HCEC 1CT (cell line): ENCODE data around the gene TBC1D17.
A peak's percentile ranks its signal among the peaks of the same experiment; 100 is the strongest.

Source experiments
- DNase-seq: peaks from one replicate; pipeline ENCODE4 v3.0.0-alpha.2; 2017

TBC1D17 gene

DNA sequence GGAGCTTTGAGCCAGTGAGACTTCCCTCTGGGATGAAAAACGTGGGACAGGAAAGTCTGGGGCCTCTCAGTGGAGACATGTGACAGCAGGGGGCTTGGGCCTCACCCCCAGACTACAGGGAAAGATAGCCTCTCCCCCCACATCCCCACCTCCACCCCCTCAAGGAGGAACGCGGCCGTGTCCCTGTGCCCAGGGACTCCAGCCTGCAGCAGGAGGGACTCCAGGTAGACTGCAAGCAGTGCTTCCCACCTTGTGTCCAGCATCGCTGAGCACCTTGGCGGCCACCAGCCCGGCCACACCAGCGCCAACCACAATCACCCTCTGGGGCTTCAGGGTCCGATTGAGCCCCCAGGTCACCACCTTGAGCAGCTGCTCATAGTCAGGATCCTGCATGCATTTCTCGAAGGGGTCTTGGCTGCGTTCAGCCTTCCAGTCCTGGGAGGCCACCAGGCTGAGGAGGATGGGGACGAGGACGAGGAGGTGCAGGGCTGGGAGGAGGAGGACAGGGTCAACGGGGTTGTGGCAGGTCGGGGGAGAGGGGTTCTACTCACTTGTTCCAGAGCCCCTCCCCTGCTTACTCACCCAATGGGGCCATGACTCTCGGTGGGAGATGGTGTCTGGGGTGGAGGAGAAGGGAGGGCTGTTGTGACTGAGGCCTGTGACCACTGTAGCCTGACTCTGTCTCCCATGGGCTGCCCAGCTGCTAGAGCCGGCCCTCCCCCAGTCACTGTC lies 18.2 kb downstream of the TBC1D17 start:
- DNase-seq: no peak

DNA sequence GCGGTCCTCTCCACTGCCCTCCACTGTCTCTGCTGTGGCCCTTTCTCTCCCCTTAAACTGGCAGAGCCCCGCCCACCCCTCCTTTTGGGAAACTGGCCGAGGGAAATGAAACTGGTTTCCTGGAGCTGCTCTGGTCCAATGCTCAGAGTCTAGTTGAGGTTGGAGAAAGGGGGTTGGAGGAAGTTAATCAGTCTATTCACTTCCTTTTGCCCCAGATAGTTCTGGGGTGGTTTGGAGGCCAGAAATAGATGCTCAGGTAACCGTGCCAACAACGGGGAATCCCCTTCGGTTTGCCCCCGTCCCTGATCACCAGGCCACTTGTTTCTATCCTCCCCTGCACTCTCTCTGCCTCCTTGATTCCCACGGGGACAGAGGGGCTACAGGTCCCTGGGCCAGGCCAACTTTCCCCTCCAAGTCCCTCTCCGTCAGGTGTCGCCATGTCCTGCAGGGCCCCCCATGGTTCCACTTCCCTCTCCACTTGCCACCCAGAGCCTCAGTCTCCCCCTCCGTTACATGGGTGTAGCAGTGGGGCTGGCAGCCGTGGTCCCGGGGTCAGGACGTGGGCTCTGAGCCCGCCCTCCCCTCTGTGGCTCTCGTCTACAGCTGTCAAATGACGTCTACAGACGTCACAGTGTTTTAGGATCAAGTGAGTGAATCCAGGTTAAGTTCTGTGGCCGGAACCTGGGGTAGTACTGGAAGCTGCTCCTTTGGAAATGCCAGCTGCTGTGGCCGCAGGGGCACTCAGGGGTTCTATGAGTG lies 19.5 kb downstream of the TBC1D17 start, which contains the start of gene IL4I1:
Gene IL4I1 (minus strand): TSS at position 25 of the 759 bp plus-strand sequence. CDS start 727 bp downstream, outside the sequence.
- DNase-seq: peak; percentile 13

- DNase-seq: no peak
Observed at GRCh38 chr19:49904136-49904535, 26.6 kb downstream of the TBC1D17 start.

- DNase-seq: no peak
Observed at GRCh38 chr19:49906879-49907564, 29.5 kb downstream of the TBC1D17 start.

DNA sequence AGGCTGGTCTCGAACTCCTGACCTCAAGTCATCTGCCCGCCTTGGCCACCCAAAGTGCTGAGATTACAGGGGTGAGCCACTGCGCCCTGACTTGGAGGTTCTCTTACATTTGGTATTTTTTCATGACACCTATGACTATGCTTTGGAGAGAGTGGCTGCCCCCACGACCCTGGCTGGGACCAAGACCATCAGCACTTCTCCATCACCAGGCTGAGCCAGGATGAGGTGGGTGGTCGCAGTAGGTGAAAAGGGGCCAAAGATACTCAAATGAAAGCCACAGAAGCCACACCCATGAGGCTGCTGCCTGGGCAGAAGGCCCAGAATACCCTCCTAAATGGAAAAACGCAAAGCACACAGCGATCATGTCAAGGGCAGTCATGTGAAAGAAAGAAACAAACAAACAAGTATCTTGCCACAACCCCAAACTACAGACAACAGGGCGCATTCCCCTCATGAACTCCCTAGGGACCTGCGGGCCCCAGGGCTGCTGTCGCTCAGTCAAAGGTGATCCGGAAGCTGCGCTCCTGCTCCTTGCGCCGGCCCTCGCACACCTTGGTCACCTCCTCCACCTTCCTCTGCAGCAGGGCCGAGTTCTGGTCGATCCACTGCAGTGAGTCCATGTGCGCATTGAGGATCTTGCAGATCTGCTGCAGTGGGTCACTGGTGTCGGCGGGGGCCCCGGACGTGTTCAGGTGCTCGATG lies 30.4 kb downstream of the TBC1D17 start:
- DNase-seq: no peak

GRCh38 chr19:49908480-49909420 lies 31.2 kb downstream of the TBC1D17 start:
- no peak for DNase-seq

- DNase-seq: no peak
Observed at GRCh38 chr19:49910179-49910578, 32.7 kb downstream of the TBC1D17 start.

- no peak for DNase-seq
Observed at GRCh38 chr19:49911381-49912145, 34.1 kb downstream of the TBC1D17 start.

DNA sequence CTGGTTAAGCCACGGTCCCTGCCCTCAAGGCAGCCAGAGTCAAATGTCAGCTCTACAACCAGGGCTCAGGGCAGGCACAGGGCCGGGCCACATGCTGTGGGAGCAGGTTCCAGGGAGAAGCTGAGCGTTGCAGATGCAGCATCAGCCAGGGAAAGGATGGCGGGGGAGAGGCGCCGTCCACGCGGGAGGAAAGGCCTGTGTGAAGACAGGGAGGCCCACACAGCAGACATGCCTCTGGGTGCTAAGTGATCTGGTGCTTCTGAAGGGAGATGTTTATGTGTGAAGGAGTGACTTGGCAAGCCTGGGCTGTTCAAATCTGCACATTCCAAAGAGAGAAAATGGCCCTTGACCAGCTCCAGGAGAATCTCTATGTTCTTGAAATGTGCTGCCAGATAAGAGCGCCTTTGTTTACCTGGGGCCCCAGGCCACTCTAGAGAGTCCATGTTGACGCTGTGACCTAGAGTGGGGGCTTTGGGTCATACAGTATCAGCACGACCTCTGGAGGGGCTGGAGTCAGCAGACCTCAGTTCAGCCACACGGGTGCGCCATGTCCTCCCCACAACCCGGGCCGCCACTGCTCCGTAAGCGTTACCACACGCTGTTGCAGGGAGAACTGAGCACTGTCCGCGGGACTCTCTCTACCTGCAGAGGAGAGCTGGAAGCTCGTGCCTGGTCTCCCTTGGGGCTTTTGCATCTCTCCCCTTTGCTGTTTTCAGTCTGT lies 35.6 kb downstream of the TBC1D17 start:
- DNase-seq: no peak

DNA sequence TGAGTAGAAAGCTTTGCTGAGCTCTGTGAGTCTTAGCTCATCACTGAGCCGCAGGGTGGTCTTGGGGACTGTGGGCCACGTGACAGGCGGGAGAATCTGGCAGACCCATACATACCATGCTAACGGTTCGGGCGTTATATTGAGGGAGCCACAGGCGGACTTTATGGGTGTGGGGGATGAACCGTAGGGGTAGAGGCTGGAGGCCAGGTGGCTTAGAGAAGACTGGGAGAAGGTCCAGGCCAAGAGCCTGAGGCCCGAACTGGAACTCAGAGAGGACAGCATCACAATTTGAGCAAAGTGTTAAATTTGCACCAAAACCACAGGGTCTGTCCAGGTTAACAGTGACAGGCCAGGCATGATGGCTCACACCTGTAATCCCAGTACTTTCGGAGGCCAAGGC lies 36.2 kb downstream of the TBC1D17 start:
- DNase-seq: no peak

- DNase-seq: no peak
Observed at GRCh38 chr19:49915271-49915670, 37.8 kb downstream of the TBC1D17 start.

- no peak for DNase-seq
Observed at GRCh38 chr19:49916839-49917733, 39.6 kb downstream of the TBC1D17 start.

GRCh38 chr19:49918089-49918488 lies 40.6 kb downstream of the TBC1D17 start:
- no peak for DNase-seq

DNA sequence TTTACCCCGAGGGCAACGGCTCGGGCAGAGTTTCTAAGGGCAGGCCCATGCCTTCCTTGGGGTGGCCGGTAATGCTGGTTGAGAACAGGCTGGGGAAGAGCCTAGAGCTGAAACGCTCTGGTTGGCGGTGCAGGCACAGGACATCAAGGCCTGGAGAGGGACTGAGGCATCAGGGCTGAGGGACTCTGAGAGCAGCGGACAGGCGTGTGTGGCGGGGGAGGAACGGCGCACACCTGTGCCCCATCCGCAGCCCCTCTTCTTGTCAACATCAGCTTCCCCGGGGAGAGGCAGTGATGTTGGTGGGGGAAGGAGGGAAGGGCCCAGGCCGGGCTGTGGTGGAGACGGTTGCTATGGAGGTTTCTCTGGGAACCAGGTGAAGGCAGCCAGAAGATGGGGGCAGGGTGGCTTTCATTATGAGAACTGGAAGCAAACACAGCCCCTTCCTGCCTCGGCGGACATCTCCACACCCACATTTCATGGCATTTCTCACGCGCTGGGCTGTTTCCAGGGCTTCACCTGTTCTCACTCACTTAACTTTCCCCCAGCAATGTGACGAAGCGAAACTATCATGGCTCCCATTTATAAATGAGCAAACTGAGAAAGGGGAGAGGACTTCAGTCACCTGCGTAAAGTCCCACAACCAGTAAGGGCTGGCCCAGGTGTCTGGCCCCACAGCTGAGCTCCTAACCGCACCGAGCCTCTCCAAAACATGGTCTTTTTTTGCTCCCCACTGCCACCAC lies 43.3 kb downstream of the TBC1D17 start:
- no peak for DNase-seq

- DNase-seq: peak; percentile 73
Observed at GRCh38 chr19:49921871-49922795, 44.6 kb downstream of the TBC1D17 start.

DNA sequence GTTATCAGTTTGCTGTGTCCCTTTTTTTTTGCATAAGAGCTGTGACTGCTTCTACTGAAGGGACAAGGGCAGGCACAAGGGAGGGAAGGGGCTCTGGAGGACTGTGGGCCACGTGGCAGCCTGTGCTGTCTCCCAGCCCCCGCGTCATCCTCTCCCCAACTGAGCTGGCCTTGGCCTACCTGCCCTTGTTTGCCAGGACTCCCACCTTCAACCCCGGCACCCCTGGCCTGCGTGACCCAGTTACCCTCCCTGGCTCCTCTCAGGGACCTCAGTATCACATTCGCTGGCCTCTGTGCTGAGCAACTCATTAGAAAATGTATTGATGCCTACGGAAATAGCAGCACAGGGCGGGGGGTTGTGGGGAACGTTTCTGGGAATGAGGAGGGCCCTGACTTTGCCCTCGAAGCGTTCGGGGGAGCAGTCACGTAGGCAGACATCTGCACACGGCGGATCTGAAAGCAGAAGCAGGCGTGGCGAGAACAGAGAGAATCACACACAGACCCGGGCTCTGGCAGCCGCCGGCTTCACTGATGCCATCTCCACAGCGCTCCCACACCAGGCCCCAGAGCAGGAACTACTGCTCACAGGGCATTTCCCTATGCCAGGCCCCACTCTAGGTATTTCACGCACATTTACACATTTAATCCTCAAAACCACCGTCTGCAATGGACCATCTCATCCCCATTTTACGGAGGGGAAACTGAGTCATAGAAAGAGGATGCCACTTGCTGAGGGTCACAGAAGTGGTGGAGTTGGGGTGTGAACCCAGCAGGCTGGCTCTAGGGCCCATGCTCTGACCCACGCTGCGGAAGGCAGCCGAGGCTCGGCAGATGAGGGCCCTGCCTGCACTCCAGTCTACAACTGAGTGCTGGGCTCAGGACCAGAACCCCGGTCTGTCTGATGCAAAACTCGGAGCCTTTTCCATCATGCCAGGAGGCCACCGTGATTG lies 45.8 kb downstream of the TBC1D17 start:
- no peak for DNase-seq
